ENCODE data around the gene PHPT1. TPM values are rescaled to one million over a fixed set of nuclear protein-coding genes. Genes with fewer than 3 reads are reported as not detected.

The PHPT1 gene
- total and polyA plus RNA-seq, 2 of the 13 experiments (the other 11 are each of a cell fraction or from before 2014, with no cell fraction given), result 189 to 192 TPM

- no peak for TF ChIP-seq KDM5B (CRISPR knock-in tag; IDR thresholded peaks at IDR 0.05; ENCODE audit: borderline replicate concordance)
- no peak for TF ChIP-seq ZNF3 (CRISPR knock-in tag; IDR thresholded peaks at IDR 0.05)
- no peak for TF ChIP-seq SRF (IDR thresholded peaks at IDR 0.05; ENCODE audit: low read depth, low read length)
- TF ChIP-seq ZC3H13 (CRISPR knock-in tag; IDR thresholded peaks at IDR 0.05), result peak; percentile 97
- TF ChIP-seq ZNF160 (CRISPR knock-in tag; IDR thresholded peaks at IDR 0.05), result peak; percentile 53; the same call in 1 of the 2 replicates
- TF ChIP-seq IRF9 (CRISPR knock-in tag; IDR thresholded peaks at IDR 0.05; ENCODE audit: borderline replicate concordance), result no peak
- TF ChIP-seq TEAD3 (CRISPR knock-in tag; optimal IDR thresholded peaks at IDR 0.05; ENCODE audit: borderline replicate concordance), result peak; percentile 25
- no peak for TF ChIP-seq ZNF816 (CRISPR knock-in tag; IDR thresholded peaks at IDR 0.05; ENCODE audit: borderline replicate concordance)
- TF ChIP-seq, protein P1, sequence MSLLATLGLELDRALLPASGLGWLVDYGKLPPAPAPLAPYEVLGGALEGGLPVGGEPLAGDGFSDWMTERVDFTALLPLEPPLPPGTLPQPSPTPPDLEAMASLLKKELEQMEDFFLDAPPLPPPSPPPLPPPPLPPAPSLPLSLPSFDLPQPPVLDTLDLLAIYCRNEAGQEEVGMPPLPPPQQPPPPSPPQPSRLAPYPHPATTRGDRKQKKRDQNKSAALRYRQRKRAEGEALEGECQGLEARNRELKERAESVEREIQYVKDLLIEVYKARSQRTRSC (CRISPR knock-in tag; IDR thresholded peaks at IDR 0.05; ENCODE audit: low read depth), result 0 out of 2 replicates have a peak, but pooled peaks have one; percentile 44
- TF ChIP-seq ZNF766 (CRISPR knock-in tag; IDR thresholded peaks at IDR 0.05; ENCODE audit: borderline replicate concordance), result peak; percentile 38; the same call in 1 of the 2 replicates
- no peak for TF ChIP-seq ZFYVE20 (CRISPR knock-in tag; IDR thresholded peaks at IDR 0.05; ENCODE audit: borderline replicate concordance, low read depth)
- TF ChIP-seq ADNP (CRISPR knock-in tag; IDR thresholded peaks at IDR 0.05), result no peak
- 0 out of 2 replicates have a peak, but pooled peaks have one; percentile 23 for TF ChIP-seq ZNF552 (CRISPR knock-in tag; IDR thresholded peaks at IDR 0.05; ENCODE audit: borderline replicate concordance)
- TF ChIP-seq YEATS2 (CRISPR knock-in tag; IDR thresholded peaks at IDR 0.05; ENCODE audit: borderline replicate concordance), result no peak
- peak; percentile 20; the same call in 1 of the 2 replicates for TF ChIP-seq MED13 (CRISPR knock-in tag; IDR thresholded peaks at IDR 0.05)
- TF ChIP-seq CBFB (CRISPR knock-in tag; IDR thresholded peaks at IDR 0.05), result peak; percentile 16; the same call in 1 of the 2 replicates
- TF ChIP-seq NFIB (CRISPR knock-in tag; IDR thresholded peaks at IDR 0.05; ENCODE audit: borderline replicate concordance), result no peak
- no peak for TF ChIP-seq FOSL1 (CRISPR knock-in tag; IDR thresholded peaks at IDR 0.05; ENCODE audit: borderline replicate concordance)
- TF ChIP-seq, protein P2, sequence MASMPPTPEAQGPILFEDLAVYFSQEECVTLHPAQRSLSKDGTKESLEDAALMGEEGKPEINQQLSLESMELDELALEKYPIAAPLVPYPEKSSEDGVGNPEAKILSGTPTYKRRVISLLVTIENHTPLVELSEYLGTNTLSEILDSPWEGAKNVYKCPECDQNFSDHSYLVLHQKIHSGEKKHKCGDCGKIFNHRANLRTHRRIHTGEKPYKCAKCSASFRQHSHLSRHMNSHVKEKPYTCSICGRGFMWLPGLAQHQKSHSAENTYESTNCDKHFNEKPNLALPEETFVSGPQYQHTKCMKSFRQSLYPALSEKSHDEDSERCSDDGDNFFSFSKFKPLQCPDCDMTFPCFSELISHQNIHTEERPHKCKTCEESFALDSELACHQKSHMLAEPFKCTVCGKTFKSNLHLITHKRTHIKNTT (CRISPR knock-in tag; IDR thresholded peaks at IDR 0.05), result no peak
- no peak for TF ChIP-seq NFE2L1 (CRISPR knock-in tag; IDR thresholded peaks at IDR 0.05; ENCODE audit: borderline replicate concordance)
- TF ChIP-seq YY1 (IDR thresholded peaks at IDR 0.05; ENCODE audit: insufficient read depth, insufficient replicate concordance, low read depth, low read length), result peak; percentile 95
- no peak for TF ChIP-seq ZNF567 (CRISPR knock-in tag; IDR thresholded peaks at IDR 0.05; ENCODE audit: borderline replicate concordance)
- TF ChIP-seq SOX13 (IDR thresholded peaks at IDR 0.05), result no peak
- TF ChIP-seq SOX13 (CRISPR knock-in tag; conservative IDR thresholded peaks at IDR 0.05 in 1 of 2, IDR thresholded peaks at IDR 0.05 in 1 of 2), result 0 out of 4 replicates have a peak, but pooled peaks of 1 of the 2 experiments have one; percentile 3
- TF ChIP-seq RXRB (CRISPR knock-in tag; IDR thresholded peaks at IDR 0.05; ENCODE audit: borderline replicate concordance), result no peak
- peak; percentile 63; the same call in 1 of the 2 replicates for TF ChIP-seq POLR2G (IDR thresholded peaks at IDR 0.05; ENCODE audit: low read depth, low read length)
- TF ChIP-seq ZKSCAN8 (CRISPR knock-in tag; IDR thresholded peaks at IDR 0.05; ENCODE audit: borderline replicate concordance), result no peak
- no peak for TF ChIP-seq ZNF331 (CRISPR knock-in tag; IDR thresholded peaks at IDR 0.05)
- TF ChIP-seq CHCHD3 (CRISPR knock-in tag; IDR thresholded peaks at IDR 0.05), result no peak
Measured at GRCh38 chr9:136807281-136808074, 41.7 kb upstream of the PHPT1 start, which contains the start of gene RABL6 (continued).

All from HepG2 (cell line).